Ascending aorta (tissue), 2 donors: ENCODE data around the gene SH2D5. TPM values are rescaled to one million over a fixed set of nuclear protein-coding genes. Genes with fewer than 3 reads are reported as not detected.
"Not testable (repeated sequence)": the region's sequence is repeated elsewhere in the genome, so short reads cannot be mapped to it uniquely, and the experiment has no call there.

Experiments
- DNase-seq, 2 donors: peaks; one replicate each; pipeline ENCODE4 v3.0.0-alpha.2; 2019; ENCODE audit warnings: low spot score in 2 of 2
- H3K27ac ChIP-seq, 2 donors: fragments of 200-600 bp; sonication (generic); one replicate each; pipeline ENCODE4 v1.5.1; 2016 to 2017; ENCODE audit warnings: mild to moderate bottlenecking in 1 of 2
- H3K27me3 ChIP-seq: fragments of 200-600 bp; sonication (generic); one replicate; pipeline ENCODE4 v1.5.1; 2017
- H3K36me3 ChIP-seq, 2 donors: fragments of 200-600 bp; sonication (generic); one replicate each; pipeline ENCODE4 v1.5.1; 2016
- H3K4me1 ChIP-seq, 2 donors: fragments of 200-600 bp; sonication (generic); one replicate each; pipeline ENCODE4 v1.5.1; 2016 to 2017; ENCODE audit warnings: mild to moderate bottlenecking in 1 of 2
- H3K4me3 ChIP-seq, 2 donors: fragments of 200-600 bp; sonication (generic); one replicate each; pipeline ENCODE4 v1.5.1; 2016 to 2017; ENCODE audit warnings: mild to moderate bottlenecking in 1 of 2
- H3K9me3 ChIP-seq, 2 donors: fragments of 200-600 bp; sonication (generic); one replicate each; pipeline ENCODE4 v1.5.1; 2016
- intact Hi-C: fragments of 100-400 bp; cut with DNase I; formaldehyde crosslinking; loops from one replicate; pipeline ENCODE4 v1.15.1; 2023
- total RNA-seq: library from RNA; depleted of rRNA; stranded (reverse); fragments of >200 nt; gene quantifications from one replicate; pipeline ENCODE4 v1.1.0, GENCODE V29; 2016
- TF ChIP-seq, protein P1 (sequence below), 3 experiments: fragments of 200-600 bp in 2 of 3; fragments of 450-650 bp in 1 of 3; sonication (generic) in 2 of 3; IDR thresholded peaks; one replicate each; pipeline ENCODE4 v1.5.1; 2016 to 2019; ENCODE audit warnings: antibody characterized with exemption in 3 of 3, mild to moderate bottlenecking in 1 of 3, moderate library complexity in 1 of 3

The SH2D5 gene
- total RNA-seq, 1 donor from 2014 or later: not detected

DNA sequence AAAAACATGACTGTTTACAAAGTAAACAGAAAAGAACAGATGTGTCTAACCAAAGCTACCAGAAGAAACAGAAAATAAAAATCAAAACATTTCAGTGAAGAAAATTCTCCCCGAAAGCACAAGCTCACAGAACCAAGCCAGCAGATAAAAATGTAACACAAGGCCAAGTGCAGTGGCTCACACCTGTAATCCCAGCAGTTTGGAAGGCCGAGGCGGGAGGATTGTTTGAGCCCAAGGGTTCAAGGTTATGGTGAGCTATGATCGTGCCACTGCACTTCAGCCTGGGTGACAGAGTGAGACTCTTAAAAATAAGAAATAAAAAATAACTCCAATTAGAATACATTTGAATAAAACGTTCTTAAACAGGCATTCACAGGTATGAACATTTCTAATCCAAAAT lies 52.2 kb downstream of the SH2D5 start:
- DNase-seq: no peak
- H3K27ac ChIP-seq: no peak overlapping the region
- intact Hi-C loops: no loop called here
- H3K4me3 ChIP-seq: no peak overlapping the region
- H3K27me3 ChIP-seq: no peaks in the 10 kb centered on the region
- H3K4me1 ChIP-seq: no peaks in the 10 kb centered on the region
- TF ChIP-seq, protein P1, sequence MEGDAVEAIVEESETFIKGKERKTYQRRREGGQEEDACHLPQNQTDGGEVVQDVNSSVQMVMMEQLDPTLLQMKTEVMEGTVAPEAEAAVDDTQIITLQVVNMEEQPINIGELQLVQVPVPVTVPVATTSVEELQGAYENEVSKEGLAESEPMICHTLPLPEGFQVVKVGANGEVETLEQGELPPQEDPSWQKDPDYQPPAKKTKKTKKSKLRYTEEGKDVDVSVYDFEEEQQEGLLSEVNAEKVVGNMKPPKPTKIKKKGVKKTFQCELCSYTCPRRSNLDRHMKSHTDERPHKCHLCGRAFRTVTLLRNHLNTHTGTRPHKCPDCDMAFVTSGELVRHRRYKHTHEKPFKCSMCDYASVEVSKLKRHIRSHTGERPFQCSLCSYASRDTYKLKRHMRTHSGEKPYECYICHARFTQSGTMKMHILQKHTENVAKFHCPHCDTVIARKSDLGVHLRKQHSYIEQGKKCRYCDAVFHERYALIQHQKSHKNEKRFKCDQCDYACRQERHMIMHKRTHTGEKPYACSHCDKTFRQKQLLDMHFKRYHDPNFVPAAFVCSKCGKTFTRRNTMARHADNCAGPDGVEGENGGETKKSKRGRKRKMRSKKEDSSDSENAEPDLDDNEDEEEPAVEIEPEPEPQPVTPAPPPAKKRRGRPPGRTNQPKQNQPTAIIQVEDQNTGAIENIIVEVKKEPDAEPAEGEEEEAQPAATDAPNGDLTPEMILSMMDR (IDR thresholded peaks at IDR 0.05): no peak
- H3K36me3 ChIP-seq: no peaks in the 10 kb centered on the region
- H3K9me3 ChIP-seq: no peaks in the 10 kb centered on the region

DNA sequence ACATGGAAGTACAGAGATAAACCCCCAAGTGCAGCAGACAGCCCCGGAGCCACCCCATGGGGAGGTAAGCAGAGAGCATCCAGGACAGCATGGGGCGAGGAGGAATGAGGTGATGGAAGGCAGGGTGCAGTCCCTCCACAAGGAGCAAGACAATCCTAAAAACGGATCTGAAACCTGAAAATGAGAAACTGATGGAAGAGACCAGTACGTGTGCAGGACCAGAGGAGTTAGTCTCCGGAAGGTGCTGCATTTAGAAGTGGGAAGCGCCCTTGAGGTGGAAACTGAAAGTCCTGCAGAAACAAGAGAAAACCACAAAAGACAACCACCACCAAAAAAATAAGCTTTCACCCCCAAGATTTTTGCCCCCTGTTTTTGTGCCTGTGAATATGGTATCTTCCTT lies 53.9 kb downstream of the SH2D5 start:
- H3K4me1 ChIP-seq: no peaks in the 10 kb centered on the region
- no peak for DNase-seq
- H3K9me3 ChIP-seq: no peaks in the 10 kb centered on the region
- no peaks in the 10 kb centered on the region for H3K36me3 ChIP-seq
- TF ChIP-seq, protein P1 (IDR thresholded peaks at IDR 0.05): no peak
- no peak overlapping the region for H3K4me3 ChIP-seq
- no peak overlapping the region for H3K27ac ChIP-seq
- intact Hi-C loops: no loop called here
- H3K27me3 ChIP-seq: no peaks in the 10 kb centered on the region

DNA sequence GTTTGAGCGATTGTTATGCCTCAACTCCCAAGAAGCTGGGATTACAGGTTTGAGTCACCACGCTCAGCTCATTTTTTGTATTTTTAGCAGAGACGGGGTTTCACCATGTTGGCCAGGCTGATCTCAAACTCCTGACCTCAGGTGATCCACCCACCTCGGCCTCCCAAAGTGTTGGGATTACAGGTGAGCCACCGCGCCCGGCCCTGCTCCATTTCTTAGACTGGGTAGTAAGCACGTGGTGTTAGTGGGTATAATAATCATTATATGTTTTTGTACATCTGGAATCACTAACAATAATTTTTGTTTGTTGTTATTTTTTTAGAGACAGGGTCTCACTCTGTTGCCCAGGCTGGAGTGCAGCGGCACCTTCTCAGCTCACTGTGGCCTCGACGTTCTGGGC lies 58.9 kb downstream of the SH2D5 start:
- H3K4me3 ChIP-seq, H3K9me3 ChIP-seq, H3K27me3 ChIP-seq, H3K36me3 ChIP-seq, H3K4me1 ChIP-seq, intact Hi-C loops, DNase-seq, H3K27ac ChIP-seq: not testable (repeated sequence)

DNA sequence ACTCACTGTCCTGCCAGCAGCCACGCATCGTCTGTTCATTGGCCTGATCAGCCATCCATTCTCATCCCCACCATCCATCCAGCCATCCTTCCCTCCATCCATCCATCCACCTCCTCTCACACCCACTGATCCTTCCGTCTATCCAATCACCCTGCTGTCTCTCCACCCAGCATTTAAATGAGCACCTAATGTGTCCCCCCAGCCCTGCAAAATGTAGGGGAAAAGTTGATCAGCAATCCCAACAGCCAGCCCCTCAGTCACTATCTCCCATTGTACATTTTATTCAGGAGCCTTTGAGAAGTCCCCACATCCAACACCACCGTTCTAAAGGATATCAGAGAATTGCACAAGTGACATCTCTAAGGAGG lies 60.3 kb downstream of the SH2D5 start:
- no peak for DNase-seq
- H3K9me3 ChIP-seq: no peaks in the 10 kb centered on the region
- no peak overlapping the region for H3K4me3 ChIP-seq
- no peaks in the 10 kb centered on the region for H3K36me3 ChIP-seq
- H3K4me1 ChIP-seq: no peaks in the 10 kb centered on the region
- TF ChIP-seq, protein P1 (IDR thresholded peaks at IDR 0.05): no peak
- intact Hi-C loops: no loop called here
- no peaks in the 10 kb centered on the region for H3K27me3 ChIP-seq
- H3K27ac ChIP-seq: no peak overlapping the region

DNA sequence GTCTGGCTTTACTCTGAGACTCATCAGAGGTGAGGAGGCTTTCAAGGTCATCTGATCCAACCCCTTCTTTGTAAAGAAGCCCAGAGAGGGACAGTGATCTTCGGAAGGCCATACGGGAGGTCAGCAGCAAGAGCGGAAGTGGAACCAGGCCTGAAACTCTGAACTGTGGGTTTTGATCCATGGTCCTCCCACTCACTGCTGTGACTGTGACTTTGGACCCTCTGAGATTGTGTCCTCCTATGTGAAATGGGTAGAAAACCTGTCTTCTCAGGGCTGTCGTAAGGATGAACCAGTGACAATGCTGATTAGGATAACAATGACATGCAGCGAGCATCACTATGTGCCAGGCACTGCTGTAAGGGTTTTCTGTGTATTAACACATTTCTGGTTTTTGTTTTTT lies 61.6 kb downstream of the SH2D5 start:
- TF ChIP-seq, protein P1 (IDR thresholded peaks at IDR 0.05): no peak
- Histone ChIP-seq H3K9me3 (no peaks in the 10 kb centered on the region), H3K27me3 (no peaks in the 10 kb centered on the region), H3K4me3 (no peak overlapping the region), H3K4me1 (no peaks in the 10 kb centered on the region), H3K27ac (no peak overlapping the region), H3K36me3 (no peaks in the 10 kb centered on the region)
- no peak for DNase-seq
- intact Hi-C loops: no loop called here

Other genes starting within 250 kb of the SH2D5 start
- 1.9 TPM for gene CAMK2N1, start 246.5 kb downstream of the SH2D5 start, total RNA-seq
- 34.7 TPM for gene MUL1, start 224.6 kb downstream of the SH2D5 start, total RNA-seq
- 0.75 TPM for gene FAM43B, start 180.1 kb downstream of the SH2D5 start, total RNA-seq
- 10.1 TPM for gene CDA, start 143.6 kb downstream of the SH2D5 start, total RNA-seq
- gene PINK1, start 99.2 kb downstream of the SH2D5 start, total RNA-seq: 113 TPM
- gene DDOST, start 71.3 kb downstream of the SH2D5 start, total RNA-seq: 142 TPM
- 18.5 TPM for gene KIF17, start 14.7 kb downstream of the SH2D5 start, total RNA-seq
- gene HP1BP3, start 54.6 kb upstream of the SH2D5 start, total RNA-seq: 109 TPM